Measurements from ENCODE around the gene PTPN4.

Gene PTPN4

GRCh38 chr2:119888680-119889079 is 129.0 kb downstream of the PTPN4 start:
- no peak overlapping the region for H3K4me3 ChIP-seq (ENCODE audit: low read depth, low read length)
- TF ChIP-seq CTCF (IDR thresholded peaks at IDR 0.05; ENCODE audit: low read depth, low read length, missing control alignments): no peak
- DNase-seq (ENCODE audit: low read depth): no peak

- no peak for TF ChIP-seq CTCF (IDR thresholded peaks at IDR 0.05; ENCODE audit: low read depth, low read length, missing control alignments)
- no peak overlapping the region for H3K4me3 ChIP-seq (ENCODE audit: low read depth, low read length)
- DNase-seq (ENCODE audit: low read depth): no peak
These were observed 138.1 kb downstream of the PTPN4 start for GRCh38 chr2:119897736-119898395.

- no peak for DNase-seq (ENCODE audit: low read depth)
- TF ChIP-seq CTCF (IDR thresholded peaks at IDR 0.05; ENCODE audit: low read depth, low read length, missing control alignments): no peak
- no peak overlapping the region for H3K4me3 ChIP-seq (ENCODE audit: low read depth, low read length)
These were observed 141.3 kb downstream of the PTPN4 start for GRCh38 chr2:119901013-119901412.

- DNase-seq (ENCODE audit: low read depth): no peak
- TF ChIP-seq CTCF (IDR thresholded peaks at IDR 0.05; ENCODE audit: low read depth, low read length, missing control alignments): no peak
- no peak overlapping the region for H3K4me3 ChIP-seq (ENCODE audit: low read depth, low read length)
These were observed 150.8 kb downstream of the PTPN4 start for GRCh38 chr2:119910566-119910965.

GRCh38 chr2:119914266-119914665 is 154.5 kb downstream of the PTPN4 start:
- H3K4me3 ChIP-seq (ENCODE audit: low read depth, low read length): no peak overlapping the region
- DNase-seq (ENCODE audit: low read depth): no peak
- no peak for TF ChIP-seq CTCF (IDR thresholded peaks at IDR 0.05; ENCODE audit: low read depth, low read length, missing control alignments)

- TF ChIP-seq CTCF (IDR thresholded peaks at IDR 0.05; ENCODE audit: low read depth, low read length, missing control alignments): no peak
- no peak for DNase-seq (ENCODE audit: low read depth)
These were observed 162.1 kb downstream of the PTPN4 start for GRCh38 chr2:119921825-119922224.

DNA sequence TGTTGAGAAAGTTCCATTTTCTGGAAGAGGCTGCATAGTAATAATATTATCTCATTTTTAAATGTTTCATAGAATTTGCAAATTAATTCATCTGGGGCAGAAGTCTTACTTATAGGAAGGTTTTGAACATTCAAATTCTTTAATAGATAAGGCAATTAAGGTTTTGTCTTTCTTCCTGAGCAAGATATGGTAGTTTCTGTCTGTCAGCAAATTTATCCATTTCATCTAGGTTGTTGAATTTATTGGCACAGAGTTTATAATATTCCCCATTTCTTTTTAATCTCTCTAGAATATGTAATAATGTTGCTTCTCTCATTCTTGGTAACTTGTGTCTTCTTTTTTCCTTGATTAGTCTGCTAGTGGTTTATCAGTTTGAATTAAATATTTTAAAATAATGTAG is 163.0 kb downstream of the PTPN4 start:
- DNase-seq (ENCODE audit: low read depth): no peak
- TF ChIP-seq CTCF (IDR thresholded peaks at IDR 0.05; ENCODE audit: low read depth, low read length, missing control alignments): no peak
- no peak overlapping the region for H3K4me3 ChIP-seq (ENCODE audit: low read depth, low read length)

More at GRCh38 chr2:119921825-119922224, 162.1 kb downstream of the PTPN4 start:
- no peak overlapping the region for H3K4me3 ChIP-seq (ENCODE audit: low read depth, low read length)
